Gastroesophageal sphincter (tissue), 4 donors: ENCODE data around the gene KLHL29. TPM values are rescaled to one million over a fixed set of nuclear protein-coding genes. Genes with fewer than 3 reads are reported as not detected.

Source experiments
- ATAC-seq: fragments of 150-250 bp; one replicate; pipeline ENCODE4 v1.9.1; 2016; ENCODE audit warnings: mild to moderate bottlenecking, moderate library complexity
- H3K27ac ChIP-seq, 4 donors: fragments of 200-600 bp; sonication (generic) in 3 of 4; 1 replicate in 3 of 4; 2 replicates in 1 of 4; pipeline ENCODE4 v1.5.1; 2016 to 2019
- H3K27me3 ChIP-seq: fragments of 200-600 bp; sonication (generic); one replicate; pipeline ENCODE4 v1.5.1; 2019
- H3K36me3 ChIP-seq, 2 donors: fragments of 200-600 bp; sonication (generic); one replicate each; pipeline ENCODE4 v1.5.1; 2019; ENCODE audit warnings: control low read depth in 1 of 2
- H3K4me1 ChIP-seq, 3 donors: fragments of 200-600 bp; sonication (generic); 1 replicate in 2 of 3; 2 replicates in 1 of 3; pipeline ENCODE4 v1.5.1; 2016 to 2019; ENCODE audit warnings: control low read depth in 2 of 3
- H3K4me3 ChIP-seq, 2 donors: fragments of 200-600 bp; sonication (generic); one replicate each; pipeline ENCODE4 v1.5.1; 2019; ENCODE audit warnings: mild to moderate bottlenecking in 1 of 2, moderate library complexity in 1 of 2
- H3K9me3 ChIP-seq, 3 donors: fragments of 200-600 bp; sonication (generic); one replicate each; pipeline ENCODE4 v1.5.1; 2017 to 2019; ENCODE audit warnings: control low read depth in 2 of 3
- CTCF ChIP-seq, 4 experiments: fragments of 200-600 bp in 2 of 4; fragments of 450-650 bp in 2 of 4; sonication (generic) in 1 of 4; IDR thresholded peaks; one replicate each; pipeline ENCODE4 v1.5.1; 2017 to 2019; ENCODE audit warnings: antibody characterized with exemption in 4 of 4, mild to moderate bottlenecking in 2 of 4, moderate library complexity in 2 of 4
- EP300 ChIP-seq: sonication (generic); formaldehyde crosslinking; IDR thresholded peaks from one replicate; pipeline ENCODE4 v1.6.1; 2017; ENCODE audit warnings: antibody characterized with exemption, mild to moderate bottlenecking
- POLR2A ChIP-seq, 2 donors: fragments of 450-650 bp; IDR thresholded peaks; one replicate each; pipeline ENCODE4 v1.6.1; 2017; ENCODE audit warnings: antibody characterized with exemption in 2 of 2, mild to moderate bottlenecking in 2 of 2, moderate library complexity in 1 of 2
- POLR2AphosphoS5 ChIP-seq: sonication (generic); formaldehyde crosslinking; IDR thresholded peaks from one replicate; pipeline ENCODE4 v1.6.1; 2017; ENCODE audit warnings: antibody characterized with exemption
- WGBS, 2 donors: methylation state at CpG; one replicate each; pipeline ENCODE4 v1.1.5; 2018; ENCODE audit warnings: low coverage in 1 of 2; 5-methylcytosine and 5-hydroxymethylcytosine counted together
- total RNA-seq, 4 donors: library from RNA; depleted of rRNA; stranded (reverse); fragments of >200 nt; gene quantifications; one replicate each; pipeline ENCODE4 v1.1.0, GENCODE V29; 2016

Gene KLHL29
- total RNA-seq, 4 donors from 2014 or later = 15.2 to 31.5 (median 24.2) TPM

- Histone ChIP-seq H3K4me3 (no peak overlapping the region), H3K9me3 (no peaks in the 10 kb centered on the region), H3K4me1 (peaks cover 10 to 97% (median 27%) of the 10 kb centered on the region in 3 donors), H3K36me3 (no peaks in the 10 kb centered on the region), H3K27ac (peak overlapping the region; percentile 84 to 90 (median 88)), H3K27me3 (no peaks in the 10 kb centered on the region)
- peak; percentile 87 for TF ChIP-seq POLR2AphosphoS5
- TF ChIP-seq EP300 = no peak
- 51 to 74% methylated on average over 7 to 9 of the region's 16 CpGs for WGBS, 2 donors
- peak; percentile 8 for ATAC-seq
These were observed 211.4 kb downstream of the KLHL29 start for GRCh38 chr2:23596316-23596885.

GRCh38 chr2:23597687-23598086 lies 212.7 kb downstream of the KLHL29 start:
- Histone ChIP-seq H3K9me3 (no peaks in the 10 kb centered on the region), H3K4me1 (peaks cover 10 to 97% (median 30%) of the 10 kb centered on the region in 3 donors), H3K27me3 (no peaks in the 10 kb centered on the region), H3K27ac (peak overlapping the region; percentile 8 to 88 (median 78)), H3K36me3 (no peaks in the 10 kb centered on the region), H3K4me3 (no peak overlapping the region)
- ATAC-seq = no peak
- no peak for TF ChIP-seq POLR2AphosphoS5
- no peak for TF ChIP-seq EP300
- no peak for TF ChIP-seq POLR2A (IDR thresholded peaks at IDR 0.05)
- TF ChIP-seq CTCF (IDR thresholded peaks at IDR 0.05) = no peak
- 80 to 100% methylated on average over 1 to 2 of the region's 9 CpGs for WGBS, 2 donors

- Histone ChIP-seq H3K36me3 (no peaks in the 10 kb centered on the region), H3K27ac (peak overlapping the region in 3 of 4 donors; percentile 71 to 88 (median 84)), H3K4me3 (no peak overlapping the region), H3K4me1 (peaks cover 6 to 97% (median 32%) of the 10 kb centered on the region in 3 donors), H3K27me3 (no peaks in the 10 kb centered on the region), H3K9me3 (no peaks in the 10 kb centered on the region)
- 49 to 74% methylated on average over 4 to 6 of the region's 6 CpGs for WGBS, 2 donors
- ATAC-seq = no peak
- TF ChIP-seq POLR2AphosphoS5 = no peak
- TF ChIP-seq EP300 = no peak
- no peak for TF ChIP-seq CTCF (IDR thresholded peaks at IDR 0.05)
- TF ChIP-seq POLR2A (IDR thresholded peaks at IDR 0.05) = no peak
These were observed 214.0 kb downstream of the KLHL29 start for GRCh38 chr2:23599006-23599405.

GRCh38 chr2:23599667-23600066 lies 214.7 kb downstream of the KLHL29 start:
- Histone ChIP-seq H3K4me1 (peaks cover 6 to 90% (median 32%) of the 10 kb centered on the region in 3 donors), H3K9me3 (no peaks in the 10 kb centered on the region), H3K27ac (peak overlapping the region in 3 of 4 donors; percentile 82 to 96 (median 94)), H3K36me3 (no peaks in the 10 kb centered on the region), H3K4me3 (no peak overlapping the region), H3K27me3 (no peaks in the 10 kb centered on the region)
- ATAC-seq = no peak
- TF ChIP-seq CTCF (IDR thresholded peaks at IDR 0.05) = no peak
- no peak for TF ChIP-seq EP300
- TF ChIP-seq POLR2AphosphoS5 = no peak
- 82 to 90% methylated on average over 7 to 10 of the region's 10 CpGs for WGBS, 2 donors

GRCh38 chr2:23600346-23600745 lies 215.4 kb downstream of the KLHL29 start:
- TF ChIP-seq CTCF (IDR thresholded peaks at IDR 0.05) = no peak
- TF ChIP-seq POLR2A (IDR thresholded peaks at IDR 0.05) = peak in 1 of 2 donors; percentile 19
- peak; percentile 39 for TF ChIP-seq POLR2AphosphoS5
- no peak for TF ChIP-seq EP300
- Histone ChIP-seq H3K27ac (peak overlapping the region; percentile 82 to 96 (median 90)), H3K4me1 (peaks cover 4 to 85% (median 30%) of the 10 kb centered on the region in 3 donors), H3K27me3 (no peaks in the 10 kb centered on the region), H3K4me3 (no peak overlapping the region), H3K9me3 (no peaks in the 10 kb centered on the region), H3K36me3 (no peaks in the 10 kb centered on the region)
- no peak for ATAC-seq
- WGBS, 2 donors = 14 to 67% methylated on average over 3 to 6 of the region's 7 CpGs
